DLD1 (cell line): ENCODE results near the gene TFF3.

Experiments used
- in situ Hi-C: cut with HindIII; loops from 2 replicates; pipeline ENCODE4 v1.10.0; 2017; ENCODE audit warnings: low sequenced_read_pairs

TFF3 gene

GRCh38 chr21:42321845-42322244 is 6.6 kb upstream of the TFF3 start:
- in situ Hi-C loops, result no loop called here

GRCh38 chr21:42321231-42321630 is 6.0 kb upstream of the TFF3 start:
- in situ Hi-C loops, result no loop called here

GRCh38 chr21:42320791-42321190 is 5.6 kb upstream of the TFF3 start:
- in situ Hi-C loops, result no loop called here

- in situ Hi-C loops, result no loop called here
These were observed 4.8 kb upstream of the TFF3 start for GRCh38 chr21:42319851-42320572.

- in situ Hi-C loops, result no loop called here
These were observed 4.2 kb upstream of the TFF3 start for GRCh38 chr21:42319376-42319775.

- in situ Hi-C loops, result no loop called here
These were observed 2.9 kb upstream of the TFF3 start for GRCh38 chr21:42317826-42318746.

- in situ Hi-C loops, result no loop called here
These were observed 2.1 kb upstream of the TFF3 start for GRCh38 chr21:42317341-42317741.

- in situ Hi-C loops, result no loop called here
These were observed 1.7 kb upstream of the TFF3 start for GRCh38 chr21:42316891-42317290.

- in situ Hi-C loops, result no loop called here
These were observed 453 bp downstream of the TFF3 start for GRCh38 chr21:42314616-42315295.

GRCh38 chr21:42313501-42313969 is 1.7 kb downstream of the TFF3 start:
- in situ Hi-C loops, result no loop called here

GRCh38 chr21:42312626-42313104 is 2.5 kb downstream of the TFF3 start:
- in situ Hi-C loops, result no loop called here

GRCh38 chr21:42311816-42312625 is 3.2 kb downstream of the TFF3 start:
- in situ Hi-C loops, result no loop called here

- in situ Hi-C loops, result no loop called here
These were observed 4.0 kb downstream of the TFF3 start for GRCh38 chr21:42311160-42311559.

- in situ Hi-C loops, result no loop called here
These were observed 4.7 kb downstream of the TFF3 start for GRCh38 chr21:42310411-42311001.

- in situ Hi-C loops, result no loop called here
These were observed 5.4 kb downstream of the TFF3 start for GRCh38 chr21:42309753-42310213.

GRCh38 chr21:42308914-42309752 is 6.1 kb downstream of the TFF3 start:
- in situ Hi-C loops, result no loop called here

GRCh38 chr21:42308161-42308913 is 6.9 kb downstream of the TFF3 start:
- in situ Hi-C loops, result no loop called here

- in situ Hi-C loops, result no loop called here
These were observed 8.1 kb downstream of the TFF3 start for GRCh38 chr21:42307106-42307505.
